SK-N-SH (cell line): ENCODE measurements around the gene PTPRK. TPM values are rescaled to one million over a fixed set of nuclear protein-coding genes. Genes with fewer than 3 reads are reported as not detected.

Experiments used
- CTCF ChIA-PET: fragments of 300-600, 350-600 bp; formaldehyde crosslinking; extraction: SDS; loops from one replicate; lab custom pipeline; 2021; lab: Yijun Ruan, JAX
- POLR2A ChIA-PET: fragments of 350-600 bp; sonication (Branson Sonifier 250); formaldehyde crosslinking; extraction: SDS; loops from one replicate; lab custom pipeline; 2020; ENCODE audit warnings: antibody characterized with exemption, inconsistent platforms; lab: Yijun Ruan, JAX
- DNase-seq: peaks from one replicate; pipeline ENCODE4 v3.0.0; 2012
- H2AFZ ChIP-seq: fragments of 200-600 bp; sonication (generic); 2 replicates; pipeline ENCODE4 v1.8.1; 2016; ENCODE audit warnings: antibody characterized with exemption, mild to moderate bottlenecking, low read depth
- H3F3A ChIP-seq: fragments of 200-600 bp; sonication (generic); replicated peaks from 2 replicates; pipeline ENCODE3; 2016; ENCODE audit warnings: antibody characterized with exemption, mild to moderate bottlenecking; ENCODE audit not compliant: insufficient read depth
- H3K27ac ChIP-seq, 2 experiments: fragments of 200-500 bp in 1 of 2; fragments of 200-600 bp in 1 of 2; sonication (Bioruptor generic) in 1 of 2; sonication (generic), shearing (Covaris generic) in 1 of 2; 2 replicates each; pipeline versions ENCODE4 v1.5.1 to v1.6.1; 2014 to 2016; ENCODE audit warnings: low read depth in 2 of 2, inconsistent platforms in 1 of 2, low read length in 1 of 2, mild to moderate bottlenecking in 1 of 2, mixed read lengths in 1 of 2
- H3K27me3 ChIP-seq: fragments of 200-600 bp; sonication (generic), shearing (Covaris generic); 2 replicates; pipeline ENCODE4 v1.6.1; 2016; ENCODE audit warnings: mixed run types; ENCODE audit not compliant: insufficient read depth
- H3K36me3 ChIP-seq, 2 experiments: fragments of 200-500 bp in 1 of 2; fragments of 200-600 bp in 1 of 2; sonication (Bioruptor generic) in 1 of 2; sonication (generic) in 1 of 2; replicated peaks in 1 of 2; 2 replicates each; pipeline versions ENCODE3 to v1.5.1; 2014 to 2016; ENCODE audit warnings: low read length in 1 of 2, mild to moderate bottlenecking in 1 of 2; ENCODE audit not compliant: insufficient read depth in 2 of 2, control insufficient read depth in 1 of 2
- H3K4me1 ChIP-seq, 2 experiments: fragments of 200-500 bp in 1 of 2; fragments of 200-600 bp in 1 of 2; sonication (Bioruptor generic) in 1 of 2; sonication (generic), shearing (Covaris generic) in 1 of 2; 2 replicates each; pipeline versions ENCODE4 v1.5.1 to v1.6.1; 2014 to 2016; ENCODE audit warnings: low read depth in 1 of 2, low read length in 1 of 2, mixed run types in 1 of 2; ENCODE audit not compliant: insufficient read depth in 2 of 2, control insufficient read depth in 1 of 2
- H3K4me2 ChIP-seq: fragments of 200-600 bp; sonication (generic), shearing (Covaris generic); 2 replicates; pipeline ENCODE4 v1.6.1; 2017; ENCODE audit warnings: mixed run types
- H3K4me3 ChIP-seq, 2 experiments: fragments of 200-500 bp in 1 of 2; fragments of 200-600 bp in 1 of 2; sonication (Bioruptor generic) in 1 of 2; sonication (generic), shearing (Covaris generic) in 1 of 2; 2 replicates each; pipeline versions ENCODE4 v1.5.1 to v1.8.1; 2014 to 2016; ENCODE audit warnings: low read depth in 2 of 2, inconsistent platforms in 1 of 2, low read length in 1 of 2, mild to moderate bottlenecking in 1 of 2, mixed read lengths in 1 of 2, moderate library complexity in 1 of 2
- H3K79me2 ChIP-seq: fragments of 200-600 bp; sonication (generic); 2 replicates; pipeline ENCODE4 v1.8.1; 2017; ENCODE audit warnings: mild to moderate bottlenecking; ENCODE audit not compliant: insufficient read depth
- H3K9ac ChIP-seq: fragments of 200-600 bp; sonication (generic); 2 replicates; pipeline ENCODE4 v1.6.1; 2017; ENCODE audit warnings: mixed run types
- H3K9me2 ChIP-seq: fragments of 200-600 bp; sonication (generic); 2 replicates; pipeline ENCODE4 v1.6.1; 2017; ENCODE audit warnings: mixed run types
- H3K9me3 ChIP-seq: fragments of 200-600 bp; sonication (generic); 2 replicates; pipeline ENCODE4 v1.6.1; 2017; ENCODE audit warnings: mixed run types, mild to moderate bottlenecking, moderate library complexity
- H4K20me1 ChIP-seq: fragments of 200-600 bp; sonication (generic); 2 replicates; pipeline ENCODE4 v1.6.1; 2017; ENCODE audit warnings: mild to moderate bottlenecking, mixed run types; ENCODE audit not compliant: insufficient read depth
- CTCF ChIP-seq: fragments of 200-600 bp; sonication (generic); IDR thresholded peaks from 2 replicates; pipeline ENCODE4 v1.6.1; 2017; ENCODE audit warnings: antibody characterized with exemption, mild to moderate bottlenecking, moderate library complexity
- ELF1 ChIP-seq: IDR thresholded peaks from 2 replicates; pipeline ENCODE4 v1.4.0; 2012
- EZH2phosphoT487 ChIP-seq: fragments of 200-600 bp; sonication (generic); IDR thresholded peaks from 2 replicates; pipeline ENCODE4 v1.6.1; 2017; ENCODE audit warnings: low read depth, mixed run types, mild to moderate bottlenecking, antibody characterized with exemption, moderate library complexity, borderline replicate concordance
- GATA2 ChIP-seq: sonication (generic); formaldehyde crosslinking; IDR thresholded peaks from 2 replicates; pipeline ENCODE4 v1.5.0; 2020; ENCODE audit warnings: mild to moderate bottlenecking, missing genetic modification reagents
- JUND ChIP-seq: IDR thresholded peaks from 2 replicates; pipeline ENCODE4 v1.4.0; 2012
- MXI1 ChIP-seq: IDR thresholded peaks from 2 replicates; pipeline ENCODE4 v1.6.1; 2012; ENCODE audit warnings: mild to moderate bottlenecking, low read depth, low read length, improper control_type of control experiment
- NFIC ChIP-seq: IDR thresholded peaks from 2 replicates; pipeline ENCODE4 v1.4.0; 2012; ENCODE audit warnings: borderline replicate concordance
- NRF1 ChIP-seq: IDR thresholded peaks from 2 replicates; pipeline ENCODE4 v1.6.1; 2012; ENCODE audit warnings: low read depth, mild to moderate bottlenecking, low read length
- POLR2AphosphoS5 ChIP-seq: IDR thresholded peaks from 2 replicates; pipeline ENCODE4 v1.6.1; 2012; ENCODE audit warnings: low read depth, low read length
- RAD21 ChIP-seq: IDR thresholded peaks from 2 replicates; pipeline ENCODE4 v1.6.1; 2012; ENCODE audit warnings: mild to moderate bottlenecking, low read length
- SIN3A ChIP-seq: IDR thresholded peaks from 2 replicates; pipeline ENCODE4 v1.6.1; 2012; ENCODE audit warnings: low read depth, mild to moderate bottlenecking, low read length, moderate library complexity, borderline replicate concordance
- TAF1 ChIP-seq: IDR thresholded peaks from 2 replicates; pipeline ENCODE4 v1.6.1; 2012; ENCODE audit warnings: low read depth, mild to moderate bottlenecking, low read length, moderate library complexity, borderline replicate concordance
- TEAD4 ChIP-seq: IDR thresholded peaks from 2 replicates; pipeline ENCODE4 v1.4.0; 2012; ENCODE audit warnings: mild to moderate bottlenecking, borderline replicate concordance; ENCODE audit not compliant: insufficient read depth
- YY1 ChIP-seq: IDR thresholded peaks from 2 replicates; pipeline ENCODE4 v1.4.0; 2012; ENCODE audit warnings: low read depth, mild to moderate bottlenecking
- WGBS: methylation state at CpG from one replicate; pipeline ENCODE4 v1.1.6; 2017; ENCODE audit warnings: low lambda C conversion rate; 5-methylcytosine and 5-hydroxymethylcytosine counted together
- polyA plus RNA-seq, 3 experiments: library from polyadenylated mRNA; depleted of rRNA; stranded (reverse); fragments of >200 nt; gene quantifications; 2 replicates each; pipeline ENCODE4 v1.2.3, GENCODE V29; 2012
- TF ChIP-seq, protein P1 (sequence below): IDR thresholded peaks from 2 replicates; pipeline ENCODE4 v1.4.0; 2012; ENCODE audit warnings: low read depth

The PTPRK gene
- polyA plus RNA-seq, 1 of the 3 experiments (the other 2 are of a cell fraction) = 9.5 TPM

GRCh38 chr6:128280960-128281359, 239.4 kb downstream of the PTPRK start:
- no peak overlapping the region for H3K27ac ChIP-seq
- H3K4me1 ChIP-seq = peaks cover 0 to 9% of the 10 kb centered on the region in 2 experiments; a peak in 2 of 4 replicates
- no peaks in the 10 kb centered on the region for H3K79me2 ChIP-seq
- H3K36me3 ChIP-seq = peaks cover 0 to 5% of the 10 kb centered on the region in 2 experiments
- H4K20me1 ChIP-seq = no peaks in the 10 kb centered on the region
- WGBS = 98% methylated on average over 2 of the region's 2 CpGs
- H2AFZ ChIP-seq = no peak overlapping the region
- ChIA-PET POLR2A (no interaction called here), CTCF (no interaction called here)
- TF ChIP-seq, protein P1, sequence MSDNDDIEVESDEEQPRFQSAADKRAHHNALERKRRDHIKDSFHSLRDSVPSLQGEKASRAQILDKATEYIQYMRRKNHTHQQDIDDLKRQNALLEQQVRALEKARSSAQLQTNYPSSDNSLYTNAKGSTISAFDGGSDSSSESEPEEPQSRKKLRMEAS = no peak
- TF ChIP-seq SIN3A (no peak), TEAD4 (no peak), EZH2phosphoT487 (no peak), NRF1 (no peak), POLR2AphosphoS5 (no peak), NFIC (no peak), CTCF (no peak), MXI1 (no peak)
- no peak for DNase-seq
- H3K4me2 ChIP-seq = no peak overlapping the region
- H3K9ac ChIP-seq = no peak overlapping the region
- no peaks in the 10 kb centered on the region for H3K27me3 ChIP-seq
- no peaks in the 10 kb centered on the region for H3K9me2 ChIP-seq
- no peak overlapping the region for H3K4me3 ChIP-seq
- peaks cover 12% of the 10 kb centered on the region for H3F3A ChIP-seq
- H3K9me3 ChIP-seq = no peaks in the 10 kb centered on the region

GRCh38 chr6:128280066-128280465, 240.3 kb downstream of the PTPRK start:
- 100% methylated on average over 1 of the region's 1 CpG for WGBS
- Histone ChIP-seq H2AFZ (no peak overlapping the region), H3K9me3 (no peaks in the 10 kb centered on the region), H3K27me3 (no peaks in the 10 kb centered on the region), H3K9me2 (no peaks in the 10 kb centered on the region), H3K36me3 (peaks cover 0 to 5% of the 10 kb centered on the region in 2 experiments), H3F3A (peaks cover 18% of the 10 kb centered on the region), H3K4me1 (peaks cover 0 to 18% of the 10 kb centered on the region in 2 experiments; a peak in 2 of 4 replicates), H3K4me2 (no peak overlapping the region), H3K79me2 (no peaks in the 10 kb centered on the region), H3K27ac (no peak overlapping the region), H4K20me1 (no peaks in the 10 kb centered on the region), H3K9ac (no peak overlapping the region), H3K4me3 (no peak overlapping the region)
- no peak for DNase-seq
- TF ChIP-seq JUND (no peak), GATA2 (no peak), SIN3A (no peak), NRF1 (no peak), ELF1 (no peak), YY1 (no peak), RAD21 (no peak), TAF1 (no peak)
- ChIA-PET CTCF (interaction anchor here (0.6 kb wide), 1 partner anchor 112 kb away, joined by 4 read pairs; no protein-coding TSS in a partner anchor), POLR2A (no interaction called here)
